KOPT-K1 (cell line): ENCODE results near the gene ABCC4.

Source experiments
- H3K27ac ChIP-seq: fragments of 200-600 bp; sonication (generic); 2 replicates; pipeline ENCODE4 v1.5.1; 2016; ENCODE audit warnings: antibody characterized with exemption, mild to moderate bottlenecking, low read depth, low read length; ENCODE audit not compliant: poor library complexity, severe bottlenecking
- H3K36me3 ChIP-seq: fragments of 200-600 bp; sonication (generic); 2 replicates; pipeline ENCODE4 v1.5.1; 2017; ENCODE audit warnings: antibody characterized with exemption, mild to moderate bottlenecking, low read length, moderate library complexity; ENCODE audit not compliant: insufficient read depth
- H3K9me3 ChIP-seq: fragments of 200-600 bp; sonication (generic); 2 replicates; pipeline ENCODE4 v1.5.1; 2017; ENCODE audit warnings: antibody characterized with exemption, low read length, mild to moderate bottlenecking; ENCODE audit not compliant: insufficient read depth, poor library complexity, severe bottlenecking

ABCC4 gene

GRCh38 chr13:95020298-95020987, 280.8 kb downstream of the ABCC4 start:
- no peaks in the 10 kb centered on the region for H3K9me3 ChIP-seq
- no peak overlapping the region for H3K27ac ChIP-seq
- no peaks in the 10 kb centered on the region; the same call in 1 of the 2 replicates for H3K36me3 ChIP-seq

GRCh38 chr13:95019886-95020285, 281.4 kb downstream of the ABCC4 start:
- Histone ChIP-seq H3K27ac (no peak overlapping the region), H3K36me3 (no peaks in the 10 kb centered on the region; the same call in 1 of the 2 replicates), H3K9me3 (no peaks in the 10 kb centered on the region)

- Histone ChIP-seq H3K9me3 (no peaks in the 10 kb centered on the region), H3K27ac (no peak overlapping the region), H3K36me3 (no peaks in the 10 kb centered on the region)
Measured at GRCh38 chr13:95007322-95007721, 293.9 kb downstream of the ABCC4 start.

- Histone ChIP-seq H3K9me3 (no peaks in the 10 kb centered on the region), H3K36me3 (no peaks in the 10 kb centered on the region)
Measured at GRCh38 chr13:95005300-95005699, 296.0 kb downstream of the ABCC4 start.

GRCh38 chr13:95003019-95003813, 298.0 kb downstream of the ABCC4 start:
- Histone ChIP-seq H3K27ac (no peak overlapping the region), H3K9me3 (no peaks in the 10 kb centered on the region), H3K36me3 (no peaks in the 10 kb centered on the region)

More at GRCh38 chr13:95005300-95005699, 296.0 kb downstream of the ABCC4 start:
- H3K27ac ChIP-seq: no peak overlapping the region

- H3K9me3 ChIP-seq: no peaks in the 10 kb centered on the region
- H3K36me3 ChIP-seq: no peaks in the 10 kb centered on the region
- H3K27ac ChIP-seq: no peak overlapping the region
Measured at GRCh38 chr13:95002126-95002525, 299.1 kb downstream of the ABCC4 start.

- Histone ChIP-seq H3K36me3 (no peaks in the 10 kb centered on the region), H3K27ac (no peak overlapping the region), H3K9me3 (no peaks in the 10 kb centered on the region)
Measured at GRCh38 chr13:94999871-95000270, 301.4 kb downstream of the ABCC4 start.

GRCh38 chr13:94997126-94997525, 304.1 kb downstream of the ABCC4 start:
- Histone ChIP-seq H3K27ac (no peak overlapping the region), H3K36me3 (no peaks in the 10 kb centered on the region), H3K9me3 (no peaks in the 10 kb centered on the region)

GRCh38 chr13:94996445-94996844, 304.8 kb downstream of the ABCC4 start:
- no peak overlapping the region for H3K27ac ChIP-seq
- no peaks in the 10 kb centered on the region for H3K36me3 ChIP-seq
- H3K9me3 ChIP-seq: no peaks in the 10 kb centered on the region

GRCh38 chr13:94994506-94994905, 306.7 kb downstream of the ABCC4 start:
- Histone ChIP-seq H3K9me3 (no peaks in the 10 kb centered on the region), H3K27ac (no peak overlapping the region), H3K36me3 (no peaks in the 10 kb centered on the region)

- no peaks in the 10 kb centered on the region for H3K36me3 ChIP-seq
- no peak overlapping the region for H3K27ac ChIP-seq
- no peaks in the 10 kb centered on the region for H3K9me3 ChIP-seq
Measured at GRCh38 chr13:94993616-94994015, 307.6 kb downstream of the ABCC4 start.

GRCh38 chr13:94992036-94992960, 309.0 kb downstream of the ABCC4 start:
- H3K36me3 ChIP-seq: no peaks in the 10 kb centered on the region
- no peaks in the 10 kb centered on the region for H3K9me3 ChIP-seq
- H3K27ac ChIP-seq: no peak overlapping the region

- H3K36me3 ChIP-seq: no peaks in the 10 kb centered on the region
- no peaks in the 10 kb centered on the region for H3K9me3 ChIP-seq
- no peak overlapping the region for H3K27ac ChIP-seq
Measured at GRCh38 chr13:94988654-94989053, 312.6 kb downstream of the ABCC4 start.

GRCh38 chr13:94987869-94988268, 313.4 kb downstream of the ABCC4 start:
- Histone ChIP-seq H3K27ac (no peak overlapping the region), H3K9me3 (no peaks in the 10 kb centered on the region), H3K36me3 (no peaks in the 10 kb centered on the region)

GRCh38 chr13:94987081-94987480, 314.2 kb downstream of the ABCC4 start:
- H3K9me3 ChIP-seq: no peaks in the 10 kb centered on the region
- H3K36me3 ChIP-seq: no peaks in the 10 kb centered on the region
- H3K27ac ChIP-seq: no peak overlapping the region
